ENCODE measurements around the gene IL23A.
"Not testable (repeated sequence)": the region's sequence is repeated elsewhere in the genome, so short reads cannot be mapped to it uniquely, and the experiment has no call there.

The IL23A gene

GRCh38 chr12:56326533-56326932, 12.2 kb upstream of the IL23A start:
- no peak for DNase-seq

- DNase-seq = no peak
Observed at GRCh38 chr12:56330936-56331490, 7.7 kb upstream of the IL23A start.

- DNase-seq = peak in 1 of 2 experiments; percentile 20
Observed at GRCh38 chr12:56332512-56333196, 6.0 kb upstream of the IL23A start.

GRCh38 chr12:56333197-56333678, 5.4 kb upstream of the IL23A start:
- no peak for DNase-seq

DNA sequence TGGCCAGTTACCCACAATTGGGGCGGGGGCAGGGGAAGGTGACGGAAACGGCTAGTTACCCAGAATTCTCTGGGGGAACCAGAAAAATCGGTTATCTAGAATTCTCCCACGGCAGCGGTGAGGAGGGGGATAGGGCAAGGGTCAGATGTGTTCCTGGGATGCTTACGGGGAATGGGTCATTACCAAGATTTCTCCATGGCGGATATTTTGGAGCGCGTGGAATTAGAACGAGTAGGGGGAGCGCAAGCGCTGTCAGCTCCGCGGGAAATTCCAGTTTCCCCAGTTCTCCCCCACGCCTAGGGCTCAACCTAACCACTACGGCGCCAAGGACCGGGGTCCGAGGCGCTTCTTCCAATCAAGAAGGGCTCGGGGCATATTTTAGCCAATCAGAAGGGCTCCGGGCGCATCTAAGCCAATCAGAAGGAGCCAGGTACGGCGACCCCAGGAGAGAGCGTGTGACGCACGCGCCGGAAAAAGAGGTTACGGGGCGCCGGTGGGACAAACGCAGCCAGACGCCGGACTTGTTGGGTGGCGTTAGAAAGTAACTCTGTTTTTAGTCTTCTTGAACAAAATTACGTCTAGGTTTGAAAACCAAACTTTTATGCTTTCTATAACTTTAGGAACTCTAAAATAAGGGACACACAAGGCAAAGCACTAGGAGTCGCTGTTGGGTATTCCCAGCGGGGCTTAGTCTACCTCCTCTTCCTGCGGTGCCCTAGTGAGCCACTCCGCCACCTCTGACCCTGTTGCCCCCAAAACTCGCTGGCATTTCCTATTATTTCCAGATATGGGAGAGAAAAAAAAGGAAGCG, 4.8 kb upstream of the IL23A start, which contains the start of gene PAN2:
TSS of gene PAN2 (minus strand) at position 322 of the 811 bp plus-strand sequence. CDS start 906 bp downstream, outside the sequence.
- DNase-seq = peak; percentile 93 to 95

DNA sequence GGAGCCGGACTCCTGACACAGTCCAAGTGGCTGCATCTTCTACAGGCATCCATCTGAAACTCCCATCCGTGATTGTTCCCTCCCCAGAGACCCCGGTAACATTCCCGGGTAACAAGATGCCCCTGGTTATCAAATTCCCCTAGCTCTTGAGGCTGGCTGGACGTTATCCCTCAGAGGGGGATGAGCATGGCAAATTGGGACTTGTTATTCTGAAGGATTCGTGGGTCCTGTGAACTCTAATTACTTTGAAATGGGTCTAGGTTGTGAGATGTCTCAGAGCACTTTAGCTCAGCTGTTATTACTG, 4.2 kb upstream of the IL23A start:
- DNase-seq = no peak

DNA sequence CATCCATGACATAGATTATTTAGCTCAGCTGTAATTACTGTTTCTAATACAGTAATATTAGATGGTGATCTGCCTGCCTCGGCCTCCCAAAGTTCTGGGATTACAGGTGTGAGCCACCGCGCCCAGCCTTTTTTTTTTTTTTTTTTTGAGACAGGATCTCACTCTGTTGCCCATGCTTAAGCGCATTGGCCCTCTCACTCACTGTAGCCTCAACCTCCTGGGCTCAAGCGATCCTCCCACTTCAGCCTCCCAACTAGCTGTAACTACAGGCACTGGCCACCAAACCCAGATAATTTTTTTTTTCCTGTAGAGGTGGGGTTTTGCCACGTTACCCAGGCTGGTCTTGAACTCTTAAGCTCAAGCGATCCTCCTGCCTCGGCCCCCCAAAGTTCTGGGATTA, 3.2 kb upstream of the IL23A start:
- DNase-seq = not testable (repeated sequence)

- DNase-seq = no peak
Observed at GRCh38 chr12:56336361-56337167, 2.1 kb upstream of the IL23A start.

- DNase-seq = no peak
Observed at GRCh38 chr12:56337753-56338251, 882 bp upstream of the IL23A start.

- DNase-seq = no peak
Observed at GRCh38 chr12:56339158-56339422, 406 bp downstream of the IL23A start.

- no peak for DNase-seq
Observed at GRCh38 chr12:56341616-56342015, 2.9 kb downstream of the IL23A start.

- not testable (repeated sequence) for DNase-seq
Observed at GRCh38 chr12:56342290-56342689, 3.6 kb downstream of the IL23A start.

DNA sequence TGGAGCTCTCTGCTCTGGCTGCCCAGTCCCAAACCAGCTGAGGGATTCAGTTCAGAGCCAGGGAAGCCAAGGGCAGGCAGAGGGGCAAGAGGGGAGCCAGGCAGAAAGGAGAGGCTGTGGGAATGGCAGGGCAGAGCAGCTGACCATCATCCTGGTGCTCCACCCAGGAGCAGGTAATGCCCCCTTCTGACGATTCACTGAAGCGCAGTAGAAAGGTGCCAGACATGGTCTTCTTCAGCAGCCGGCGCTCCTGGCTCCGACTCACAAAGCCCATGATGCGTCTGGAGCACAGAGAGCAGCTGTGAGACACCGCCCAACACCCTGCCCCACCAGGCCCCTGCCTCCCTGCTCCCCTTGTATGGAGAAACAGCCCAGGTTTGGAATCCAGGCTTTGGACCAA, 8.0 kb downstream of the IL23A start:
- DNase-seq = peak; percentile 16 to 39

GRCh38 chr12:56347255-56347654, 8.6 kb downstream of the IL23A start:
- DNase-seq = not testable (repeated sequence)

DNA sequence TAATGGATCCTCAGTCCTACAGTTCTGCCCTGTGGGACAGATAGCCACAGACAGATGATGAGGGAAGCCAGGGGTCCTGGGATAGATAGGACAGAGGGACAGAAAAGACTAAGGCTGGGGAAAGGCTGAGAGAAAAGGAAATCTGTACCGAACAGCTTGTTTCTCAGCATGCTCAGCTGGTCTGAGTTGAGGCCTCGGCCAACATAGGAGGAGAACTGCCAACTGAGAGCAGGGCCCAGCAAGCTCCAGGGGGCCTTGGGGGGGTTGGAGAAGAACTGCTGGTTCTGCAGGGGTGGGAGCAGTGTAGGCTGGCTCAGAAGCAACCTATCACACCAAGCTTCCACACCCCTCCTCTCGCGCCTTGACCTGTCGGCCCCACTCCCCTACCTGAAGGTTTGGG, 10.1 kb downstream of the IL23A start:
- DNase-seq = no peak

GRCh38 chr12:56350662-56351061, 12.0 kb downstream of the IL23A start:
- no peak for DNase-seq

DNA sequence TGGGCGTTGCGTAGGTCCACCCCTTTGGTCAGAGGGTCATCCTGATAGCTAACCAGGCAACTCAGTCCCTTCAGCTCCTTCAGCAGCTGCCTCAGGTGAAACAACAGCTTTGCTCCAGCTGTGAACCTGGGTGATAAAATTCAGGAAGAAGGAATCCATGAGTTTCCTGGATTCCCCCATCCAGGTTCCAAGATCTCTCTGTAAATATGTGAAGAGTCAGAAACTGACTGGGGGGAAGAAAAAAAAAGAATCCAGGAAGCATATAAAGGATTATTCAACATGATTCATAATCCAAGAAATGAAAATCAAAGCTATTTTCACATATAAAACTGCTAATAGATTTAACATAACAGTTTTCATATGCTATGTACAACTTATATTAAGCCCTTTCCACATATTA, 12.6 kb downstream of the IL23A start:
- no peak for DNase-seq

- DNase-seq = no peak
Observed at GRCh38 chr12:56358836-56359532, 20.3 kb downstream of the IL23A start.

DNA sequence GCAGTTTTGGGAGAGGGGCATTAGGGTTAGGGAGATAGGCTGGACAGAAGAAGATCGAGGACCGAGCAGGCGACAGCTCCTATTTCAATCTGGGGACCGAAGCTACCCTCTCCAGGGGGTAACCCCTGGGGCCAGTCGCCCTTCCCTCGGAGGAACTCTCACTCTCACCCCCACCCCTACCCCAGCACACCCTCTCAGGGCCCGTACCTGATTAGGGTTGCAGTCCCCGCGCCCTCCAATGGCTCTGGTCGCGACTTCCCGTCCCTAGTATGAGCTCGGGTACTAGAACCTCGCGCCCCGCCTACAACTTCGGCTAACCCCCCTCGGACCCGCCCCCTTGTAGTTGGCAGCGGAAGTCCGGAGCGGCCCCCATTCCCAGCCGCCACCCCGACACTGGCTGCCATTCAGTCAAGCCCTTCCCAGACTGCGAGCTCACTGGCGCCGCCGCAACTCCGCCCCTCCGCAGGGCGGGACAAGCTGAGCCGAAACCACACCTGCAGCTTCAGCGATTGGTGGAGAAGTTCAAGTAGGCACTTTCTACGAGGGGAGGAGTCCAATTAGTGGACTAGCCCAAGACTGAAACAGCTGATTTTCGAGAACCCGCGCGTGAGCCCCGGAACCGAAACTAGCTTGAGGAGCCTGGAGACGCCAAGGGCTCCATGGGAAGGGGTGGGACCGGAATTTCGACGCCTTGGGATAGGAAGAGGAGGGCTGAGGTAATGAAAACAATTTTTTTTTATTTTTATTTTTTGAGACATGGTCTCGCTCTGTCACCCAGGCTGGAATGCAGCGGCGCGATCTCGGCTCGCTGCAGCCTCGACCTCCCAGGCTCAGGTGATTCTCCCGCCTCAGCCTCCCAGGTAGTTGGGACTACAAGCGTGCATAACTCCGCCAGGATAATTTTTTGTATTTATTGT, 21.4 kb downstream of the IL23A start, which contains the start of gene STAT2:
TSS of gene STAT2 (minus strand) at position 257 of the 917 bp plus-strand sequence. CDS start 3,536 bp downstream, outside the sequence.
- peak; percentile 99 for DNase-seq

GRCh38 chr12:56361487-56362129, 22.9 kb downstream of the IL23A start:
- DNase-seq = no peak
